ENCODE data around the gene ITPKB.

Gene ITPKB

DNA sequence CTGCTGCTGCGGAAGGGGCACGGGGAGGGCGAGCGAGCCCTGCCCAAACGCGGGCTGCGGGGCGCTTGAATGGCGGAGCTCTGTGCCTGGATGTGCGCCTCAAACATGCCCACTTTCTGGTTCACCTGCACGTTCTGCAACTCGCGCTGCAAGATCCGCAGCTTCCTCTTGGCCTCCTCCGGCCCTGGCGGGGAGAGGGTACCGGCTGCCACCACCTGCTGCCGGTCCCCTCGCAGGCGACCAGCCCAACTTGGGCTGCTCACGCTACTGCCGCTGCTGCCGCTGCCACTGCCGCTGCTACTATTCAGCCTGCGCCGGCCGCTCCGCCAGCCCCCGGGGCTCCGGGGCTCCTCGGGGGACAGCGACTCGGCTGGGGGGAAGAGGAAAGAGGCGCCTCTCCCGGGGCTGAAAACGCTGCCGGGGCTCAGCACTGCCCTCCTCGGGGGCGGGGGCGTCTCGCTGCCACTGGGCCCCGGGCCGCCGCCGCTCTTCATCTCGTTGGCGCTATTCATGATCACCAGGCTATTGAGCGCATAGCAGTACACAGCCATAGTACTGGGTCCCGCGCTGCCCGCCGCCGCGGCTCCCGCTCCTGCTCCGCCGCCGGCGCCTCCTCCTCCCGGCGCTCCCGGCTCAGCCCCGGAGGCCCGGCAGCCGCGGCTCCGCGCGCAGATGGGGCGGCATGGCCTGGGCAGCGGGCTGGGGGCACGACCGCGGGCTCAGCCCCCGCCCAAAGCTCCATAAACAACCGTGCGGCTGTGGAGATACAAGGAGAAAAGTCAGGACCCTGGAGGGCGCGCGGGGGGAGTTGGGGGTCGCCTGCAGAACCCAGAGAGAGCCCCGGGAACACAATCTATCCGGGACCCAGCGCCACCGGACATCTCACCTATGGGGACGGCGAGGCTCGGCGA lies 1.9 kb downstream of the ITPKB start:
- H3K4me3 ChIP-seq (ENCODE audit: control insufficient read depth, low read depth, low read length), result peak overlapping the region; percentile 46
- no peak for DNase-seq (ENCODE audit: low read depth)
- TF ChIP-seq, protein P1, sequence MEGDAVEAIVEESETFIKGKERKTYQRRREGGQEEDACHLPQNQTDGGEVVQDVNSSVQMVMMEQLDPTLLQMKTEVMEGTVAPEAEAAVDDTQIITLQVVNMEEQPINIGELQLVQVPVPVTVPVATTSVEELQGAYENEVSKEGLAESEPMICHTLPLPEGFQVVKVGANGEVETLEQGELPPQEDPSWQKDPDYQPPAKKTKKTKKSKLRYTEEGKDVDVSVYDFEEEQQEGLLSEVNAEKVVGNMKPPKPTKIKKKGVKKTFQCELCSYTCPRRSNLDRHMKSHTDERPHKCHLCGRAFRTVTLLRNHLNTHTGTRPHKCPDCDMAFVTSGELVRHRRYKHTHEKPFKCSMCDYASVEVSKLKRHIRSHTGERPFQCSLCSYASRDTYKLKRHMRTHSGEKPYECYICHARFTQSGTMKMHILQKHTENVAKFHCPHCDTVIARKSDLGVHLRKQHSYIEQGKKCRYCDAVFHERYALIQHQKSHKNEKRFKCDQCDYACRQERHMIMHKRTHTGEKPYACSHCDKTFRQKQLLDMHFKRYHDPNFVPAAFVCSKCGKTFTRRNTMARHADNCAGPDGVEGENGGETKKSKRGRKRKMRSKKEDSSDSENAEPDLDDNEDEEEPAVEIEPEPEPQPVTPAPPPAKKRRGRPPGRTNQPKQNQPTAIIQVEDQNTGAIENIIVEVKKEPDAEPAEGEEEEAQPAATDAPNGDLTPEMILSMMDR (IDR thresholded peaks at IDR 0.05; ENCODE audit: control insufficient read depth, insufficient read depth, low read depth, low read length, missing control alignments), result no peak

DNA sequence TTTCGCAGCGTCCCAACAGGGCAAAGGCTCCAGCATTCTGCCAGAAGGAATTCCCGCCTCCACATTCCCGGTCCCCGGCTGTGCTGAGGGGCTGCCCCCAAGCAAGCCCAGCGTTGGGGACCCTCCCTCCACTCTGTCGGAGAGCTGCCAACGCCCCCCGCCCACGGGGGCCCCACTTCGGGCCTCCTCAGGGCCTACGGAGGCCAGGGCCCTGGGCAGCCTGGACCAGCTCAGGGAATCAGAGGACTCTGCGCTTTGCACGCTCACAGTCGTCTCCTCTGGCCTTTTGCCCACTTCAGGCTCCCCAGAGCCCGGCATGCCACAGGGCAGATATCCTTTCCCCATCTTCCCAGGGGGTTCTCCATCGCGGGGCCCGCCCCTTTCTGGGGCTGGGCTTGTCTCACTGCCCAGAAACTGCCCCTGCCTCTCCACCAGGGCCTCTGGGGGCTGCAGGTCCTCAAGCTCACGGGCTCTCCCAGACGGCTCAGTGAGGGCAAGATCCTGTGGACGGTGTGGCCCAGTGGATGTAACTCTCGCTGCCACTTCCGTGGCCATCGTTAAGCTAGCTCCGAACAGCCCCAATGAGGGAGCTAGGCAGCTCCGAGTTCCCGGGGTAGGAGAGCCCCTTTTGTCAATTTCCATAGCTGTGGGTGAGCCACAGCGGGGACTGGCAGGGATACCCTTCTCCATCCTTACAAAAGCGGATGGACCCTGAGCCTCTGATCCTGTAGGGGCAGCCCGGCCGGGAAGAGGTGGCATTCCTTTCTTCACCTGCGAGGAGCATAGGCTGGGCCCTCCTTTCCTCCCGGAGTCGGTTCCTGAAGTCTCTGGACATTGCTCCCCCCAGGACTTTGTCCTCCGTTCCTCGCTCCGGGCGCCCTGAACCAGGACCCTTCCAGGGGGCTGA lies 2.8 kb downstream of the ITPKB start:
- no peak for DNase-seq (ENCODE audit: low read depth)
- TF ChIP-seq, protein P1 (IDR thresholded peaks at IDR 0.05; ENCODE audit: control insufficient read depth, insufficient read depth, low read depth, low read length, missing control alignments), result no peak
- no peak overlapping the region for H3K4me3 ChIP-seq (ENCODE audit: control insufficient read depth, low read depth, low read length)

DNA sequence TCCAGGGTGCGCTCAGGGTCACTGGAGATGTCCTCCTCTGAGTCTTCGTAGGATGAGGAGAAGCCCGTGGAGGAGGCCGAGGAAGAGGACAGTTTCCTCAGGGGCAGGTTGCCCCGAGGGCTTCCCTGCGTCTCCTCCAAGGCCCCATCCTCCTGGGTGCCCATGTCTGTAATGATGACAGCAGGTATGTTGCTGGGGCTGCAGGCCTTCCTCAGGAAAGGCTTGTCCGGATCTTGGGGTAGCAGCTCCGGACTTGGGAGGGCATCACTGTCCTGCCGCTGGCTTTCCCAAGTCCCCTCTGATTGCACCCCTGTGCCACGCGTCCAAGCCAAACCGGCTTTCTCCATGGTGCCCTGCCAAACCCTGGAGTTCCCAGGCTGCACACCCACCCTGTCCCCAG lies 3.5 kb downstream of the ITPKB start:
- no peak overlapping the region for H3K4me3 ChIP-seq (ENCODE audit: control insufficient read depth, low read depth, low read length)
- no peak for DNase-seq (ENCODE audit: low read depth)
- TF ChIP-seq, protein P1 (IDR thresholded peaks at IDR 0.05; ENCODE audit: control insufficient read depth, insufficient read depth, low read depth, low read length, missing control alignments), result no peak

DNA sequence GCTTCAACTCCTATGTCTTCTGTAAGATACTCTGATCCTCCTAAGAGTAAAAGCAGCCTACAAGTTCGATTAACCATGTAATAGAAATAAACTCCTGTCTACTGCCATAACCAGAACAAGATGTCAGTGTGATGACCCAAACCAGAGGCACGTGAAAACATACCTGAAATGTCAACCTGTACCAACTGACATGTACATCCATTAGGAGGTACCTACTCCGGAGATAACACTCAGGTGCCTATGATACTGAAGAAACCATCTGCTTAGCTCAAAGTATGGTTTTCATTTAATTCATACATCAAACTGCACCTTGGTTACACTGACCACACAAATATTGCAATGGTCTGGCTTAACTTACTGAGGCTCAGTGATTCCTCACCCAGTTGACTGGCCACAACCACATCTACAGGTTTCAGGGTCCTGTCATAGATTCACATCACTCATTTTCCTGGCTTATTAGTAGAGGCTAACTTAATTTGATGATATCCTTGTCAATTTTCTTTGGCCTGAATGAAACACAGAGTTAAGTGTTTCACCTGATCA lies 4.4 kb downstream of the ITPKB start:
- H3K4me3 ChIP-seq (ENCODE audit: control insufficient read depth, low read depth, low read length), result no peak overlapping the region
- TF ChIP-seq, protein P1 (IDR thresholded peaks at IDR 0.05; ENCODE audit: control insufficient read depth, insufficient read depth, low read depth, low read length, missing control alignments), result no peak
- no peak for DNase-seq (ENCODE audit: low read depth)

DNA sequence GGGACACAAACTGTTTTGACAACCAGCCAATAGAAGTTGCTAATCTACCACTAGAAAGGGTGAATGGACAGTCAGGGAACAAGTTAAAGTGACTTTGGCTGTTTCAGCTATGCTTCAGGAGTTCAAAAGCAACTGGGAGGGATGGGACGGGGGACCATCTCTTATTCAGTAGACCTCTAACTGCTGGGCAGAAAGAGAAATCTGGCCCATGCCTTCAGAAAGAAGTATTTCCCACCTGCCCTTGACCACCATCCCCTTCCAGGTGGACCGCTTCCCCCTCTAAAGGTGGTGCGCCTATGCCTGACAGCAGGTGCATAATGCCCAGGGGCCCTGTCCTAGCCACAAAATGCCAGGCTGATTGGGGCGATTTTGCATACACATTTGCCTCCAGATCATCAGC lies 5.2 kb downstream of the ITPKB start:
- no peak overlapping the region for H3K4me3 ChIP-seq (ENCODE audit: control insufficient read depth, low read depth, low read length)
- TF ChIP-seq, protein P1 (IDR thresholded peaks at IDR 0.05; ENCODE audit: control insufficient read depth, insufficient read depth, low read depth, low read length, missing control alignments), result no peak
- DNase-seq (ENCODE audit: low read depth), result no peak

DNA sequence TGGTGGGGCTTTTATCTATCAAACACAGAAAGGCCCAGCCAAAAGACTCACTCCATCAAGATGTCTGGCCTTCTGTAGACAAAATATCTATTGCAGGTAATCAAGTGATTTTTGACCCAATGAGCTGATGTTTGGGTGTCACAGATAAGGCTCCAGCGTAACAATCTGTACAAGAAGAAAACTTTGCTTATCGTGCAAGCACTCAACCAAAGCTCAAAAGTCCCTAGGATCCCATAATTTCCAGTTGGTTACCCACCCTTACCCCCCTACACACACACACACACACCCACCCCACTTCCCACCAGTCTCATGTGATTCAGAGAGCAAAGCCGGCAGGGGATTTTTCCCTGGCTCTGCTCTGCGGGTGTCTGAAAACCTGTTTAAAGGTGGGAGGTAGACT lies 5.8 kb downstream of the ITPKB start:
- H3K4me3 ChIP-seq (ENCODE audit: control insufficient read depth, low read depth, low read length), result no peak overlapping the region
- TF ChIP-seq, protein P1 (IDR thresholded peaks at IDR 0.05; ENCODE audit: control insufficient read depth, insufficient read depth, low read depth, low read length, missing control alignments), result no peak
- DNase-seq (ENCODE audit: low read depth), result no peak
